Activated CD4-positive, CD25-positive, alpha-beta regulatory T cell treated with anti-CD3 and anti-CD28 coated beads, Interleukin-2, amount 50 U/mL, for 24 hours (primary cell): ENCODE results near the gene TRIM66.
"Not testable (repeated sequence)": the region's sequence is repeated elsewhere in the genome, so short reads cannot be mapped to it uniquely, and the experiment has no call there.

Experiments used
- ATAC-seq, 2 donors: fragments of 150-1000 bp; cut with Tn5 transposase; one replicate each; pipeline ENCODE4 v1.10.0; 2021; ENCODE audit warnings: mild to moderate bottlenecking in 1 of 2, moderate library complexity in 1 of 2

TRIM66 gene

DNA sequence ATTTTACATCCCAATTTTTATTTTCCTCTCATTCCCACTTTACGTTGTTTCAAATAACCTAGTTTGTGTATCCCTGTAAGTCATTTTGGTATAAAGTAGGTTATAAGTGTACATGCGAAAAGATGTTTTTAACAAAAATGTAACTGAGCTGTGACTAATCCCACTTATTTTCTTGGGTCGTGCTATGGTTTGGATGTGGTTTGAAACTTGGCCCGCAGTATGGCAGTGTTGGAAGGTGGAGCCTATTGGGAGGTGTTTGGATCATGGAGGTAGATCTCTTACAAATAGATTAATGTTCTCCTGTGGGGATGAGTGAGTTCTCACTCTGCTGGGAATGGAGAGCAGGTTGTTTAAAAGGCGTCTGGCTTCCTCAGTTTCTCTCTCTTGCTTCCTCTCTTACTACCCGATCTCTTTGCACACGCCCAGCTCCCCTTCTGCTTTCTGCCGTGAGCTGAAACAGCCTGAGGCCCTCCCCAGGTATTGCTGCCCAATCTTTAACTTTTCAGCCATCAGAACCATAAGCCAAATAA lies 7.3 kb upstream of the TRIM66 start:
- no peak for ATAC-seq

DNA sequence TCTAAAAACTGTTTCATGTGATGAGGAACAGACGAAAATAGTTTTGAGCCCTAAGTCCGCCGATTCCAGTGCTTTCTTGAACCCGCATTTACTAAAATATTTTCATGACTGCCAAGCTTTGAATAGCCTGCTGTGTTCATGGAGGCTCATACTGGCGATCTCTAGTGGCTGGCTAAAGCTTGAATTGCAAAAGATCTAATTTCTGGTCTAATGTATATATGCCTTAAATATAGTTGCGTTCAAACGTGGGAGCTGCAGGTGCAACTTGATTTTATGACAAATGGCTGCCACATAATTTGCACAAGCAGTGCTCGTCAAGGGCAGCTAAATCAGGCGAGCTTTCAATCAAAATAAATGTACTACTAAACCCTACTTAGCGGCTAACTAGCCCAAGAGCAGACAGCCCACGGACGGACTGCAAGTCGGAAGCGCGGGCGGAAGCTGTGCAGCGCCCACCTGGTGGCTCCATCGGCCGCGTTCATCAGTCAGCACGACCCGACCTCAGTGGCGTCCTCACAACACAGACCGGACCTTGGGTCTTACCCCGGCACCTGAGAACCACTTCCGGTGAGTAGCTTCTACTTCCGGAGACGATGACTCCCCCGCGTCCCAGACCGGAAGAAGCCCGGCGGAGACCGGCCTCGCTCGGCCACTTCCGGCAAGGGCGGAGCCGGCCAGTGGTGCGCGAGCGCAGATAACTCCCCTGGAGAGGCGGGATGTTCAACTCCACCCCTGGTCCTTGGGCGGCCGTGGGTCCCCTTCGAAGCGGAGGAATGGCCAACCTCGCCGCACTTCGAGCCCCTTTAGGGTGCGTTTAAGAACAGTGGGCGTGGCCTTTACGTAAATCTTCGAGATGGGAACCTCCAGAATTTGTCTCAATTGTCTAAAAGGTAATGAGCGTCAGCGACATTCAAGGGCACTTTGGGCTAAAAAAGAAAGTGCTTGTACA lies 6.2 kb upstream of the TRIM66 start:
- peak; percentile 81 to 84 for ATAC-seq

DNA sequence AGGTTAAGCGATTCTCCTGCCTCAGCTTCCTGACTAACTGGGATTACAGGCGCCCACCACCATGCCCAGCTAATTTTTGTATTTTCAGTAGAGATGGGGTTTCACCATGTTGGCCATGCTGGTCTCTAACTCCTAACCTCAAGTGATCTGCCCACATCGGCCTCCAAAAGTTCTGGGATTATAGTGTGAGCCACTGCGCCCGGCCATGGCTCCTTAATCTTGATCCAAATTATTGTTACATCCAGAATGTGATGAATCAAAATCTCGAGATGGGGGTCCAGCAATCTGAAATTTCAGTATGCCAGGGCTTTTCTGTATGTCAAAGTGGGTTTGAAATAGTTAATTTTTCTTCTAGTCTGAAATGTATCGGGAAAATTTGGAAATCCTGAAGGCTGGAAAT lies 3.9 kb upstream of the TRIM66 start:
- ATAC-seq: no peak

DNA sequence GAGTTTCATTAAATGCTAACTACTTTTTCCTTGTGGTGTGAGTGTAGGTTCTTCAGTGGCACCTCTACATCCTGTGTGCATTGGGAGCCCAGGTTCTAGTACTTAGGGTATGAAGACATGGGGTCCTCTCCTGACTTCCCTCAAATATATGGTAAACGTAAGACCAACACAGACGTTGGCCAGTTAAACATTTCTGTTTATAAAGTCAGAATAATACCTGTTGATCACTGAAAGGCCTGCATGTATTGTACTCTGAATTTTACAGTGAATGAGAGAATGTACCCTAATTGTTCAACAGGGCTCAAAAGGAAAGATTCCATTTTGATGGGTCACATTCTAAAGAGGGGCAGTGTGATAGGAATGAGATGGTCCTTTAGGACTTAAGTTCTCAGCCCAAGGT lies 3.4 kb upstream of the TRIM66 start:
- no peak for ATAC-seq

DNA sequence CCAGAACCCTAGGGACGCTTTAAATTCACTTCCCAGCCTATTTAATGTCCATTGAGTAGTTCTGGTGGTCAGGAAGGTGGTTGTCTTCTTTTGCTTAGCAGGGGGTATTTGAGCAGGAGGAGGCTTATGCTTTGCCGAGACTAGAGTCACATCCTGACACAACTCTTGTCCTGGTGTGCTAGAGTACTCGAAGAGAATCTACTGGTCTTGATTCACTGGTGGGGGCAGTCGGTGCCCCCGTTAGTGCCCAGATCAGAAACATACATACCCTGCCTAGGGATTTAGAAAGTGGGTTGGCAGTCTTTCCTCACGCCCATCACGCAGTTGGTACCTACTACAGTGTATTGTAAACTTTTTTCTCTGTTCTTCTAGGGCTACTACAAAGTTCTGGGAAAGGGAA lies 2.8 kb upstream of the TRIM66 start:
- no peak for ATAC-seq

DNA sequence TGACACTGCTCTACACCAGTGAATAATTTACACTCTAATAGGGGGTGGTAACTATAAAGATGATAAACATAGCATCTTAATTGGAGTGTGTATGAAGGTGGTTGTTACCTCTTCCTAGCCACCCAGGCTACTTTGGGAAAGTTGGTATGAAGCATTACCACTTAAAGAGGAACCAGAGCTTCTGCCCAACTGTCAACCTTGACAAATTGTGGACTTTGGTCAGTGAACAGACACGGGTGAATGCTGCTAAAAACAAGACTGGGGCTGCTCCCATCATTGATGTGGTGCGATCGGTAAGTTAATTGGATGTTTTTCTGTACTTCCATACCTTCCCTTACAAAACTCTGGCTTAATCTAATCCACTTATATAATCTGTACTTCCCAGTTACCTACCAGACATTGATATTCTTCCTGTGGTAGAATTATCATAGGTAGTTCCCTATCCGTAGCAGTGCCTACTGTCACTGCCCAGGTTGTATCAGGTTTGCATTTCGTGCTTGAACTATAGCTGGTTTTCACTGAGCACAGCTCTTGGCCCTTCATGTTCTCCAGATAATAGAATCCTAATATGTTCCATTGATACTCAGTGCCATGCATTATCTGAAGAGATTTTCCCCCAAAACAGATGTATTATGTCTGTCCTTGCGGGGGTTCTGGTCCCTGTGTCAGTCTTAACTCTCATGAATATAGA lies 2.3 kb upstream of the TRIM66 start:
- ATAC-seq: no peak

DNA sequence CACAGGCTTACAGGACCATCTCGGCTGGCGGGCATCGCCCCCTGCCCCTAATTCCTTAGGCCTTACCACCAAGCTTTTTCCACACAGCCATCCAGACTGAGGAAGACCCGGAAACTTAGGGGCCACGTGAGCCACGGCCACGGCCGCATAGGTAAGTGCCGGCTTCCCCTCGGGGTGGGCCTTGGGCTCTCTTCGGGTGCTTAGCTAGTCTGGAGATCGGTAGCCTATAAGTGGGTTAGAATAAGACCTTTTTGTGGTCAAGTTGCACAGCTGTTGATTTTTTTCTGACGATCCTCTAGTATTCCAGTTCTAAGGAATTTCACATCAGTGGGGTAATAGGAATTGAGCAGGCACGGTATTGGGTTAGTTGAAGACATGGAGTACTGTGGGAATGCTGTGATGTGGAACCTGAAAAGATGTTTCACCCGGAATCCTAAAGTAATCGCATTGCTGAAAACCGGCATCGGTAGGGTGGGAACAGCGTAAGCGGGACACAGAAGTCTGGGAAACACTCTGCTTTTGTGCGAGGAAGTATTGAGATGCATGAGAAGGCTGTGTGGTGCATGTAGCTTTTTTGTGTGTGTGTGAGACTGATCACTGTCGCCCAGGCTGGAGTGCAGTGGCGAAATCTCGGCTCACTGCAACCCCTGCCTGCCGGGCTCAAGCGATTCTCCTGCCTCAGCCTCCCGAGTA lies 796 bp upstream of the TRIM66 start:
- peak; percentile 3 to 4 for ATAC-seq

DNA sequence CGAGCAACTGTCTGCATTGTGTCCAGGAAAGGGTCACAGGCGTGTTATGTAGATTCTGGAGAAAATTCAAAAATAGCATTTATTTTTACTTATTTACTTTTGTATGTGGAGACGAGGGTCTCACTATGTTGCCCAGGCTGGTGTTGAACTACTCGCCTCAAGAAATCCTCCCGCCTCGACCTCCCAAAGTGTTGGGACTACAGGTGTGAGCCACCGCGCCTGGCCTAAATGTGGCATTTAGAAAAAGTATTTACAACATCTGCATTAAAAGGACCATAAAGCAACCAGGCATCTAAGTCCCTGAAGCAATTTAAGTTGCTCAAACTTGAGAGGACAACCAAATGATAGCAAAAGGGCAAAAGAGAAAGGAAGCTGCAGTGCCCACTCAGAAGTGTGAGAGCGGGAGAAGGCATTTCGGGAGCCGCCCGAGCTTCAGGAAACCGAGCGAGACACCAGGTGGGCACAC lies 595 bp downstream of the TRIM66 start:
- ATAC-seq: no peak

DNA sequence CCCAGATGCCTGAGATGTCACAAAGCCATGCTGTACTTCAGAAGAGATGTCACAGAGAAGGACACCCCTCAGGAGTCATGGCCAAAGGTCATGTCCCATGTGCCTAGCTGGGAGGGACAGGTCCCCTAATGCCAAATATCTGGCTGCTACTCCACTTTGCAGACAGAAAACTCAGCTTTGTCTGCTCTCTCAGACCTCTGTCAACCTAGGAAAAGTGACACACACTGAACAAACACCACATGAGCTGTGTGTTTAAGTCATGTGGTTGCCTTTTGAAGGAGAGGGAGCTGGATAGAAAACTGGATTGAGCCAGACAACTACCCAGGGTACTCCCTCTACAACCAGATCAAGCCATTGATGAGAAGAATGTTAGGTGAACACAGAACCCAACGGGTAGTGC lies 3.5 kb downstream of the TRIM66 start:
- no peak for ATAC-seq

DNA sequence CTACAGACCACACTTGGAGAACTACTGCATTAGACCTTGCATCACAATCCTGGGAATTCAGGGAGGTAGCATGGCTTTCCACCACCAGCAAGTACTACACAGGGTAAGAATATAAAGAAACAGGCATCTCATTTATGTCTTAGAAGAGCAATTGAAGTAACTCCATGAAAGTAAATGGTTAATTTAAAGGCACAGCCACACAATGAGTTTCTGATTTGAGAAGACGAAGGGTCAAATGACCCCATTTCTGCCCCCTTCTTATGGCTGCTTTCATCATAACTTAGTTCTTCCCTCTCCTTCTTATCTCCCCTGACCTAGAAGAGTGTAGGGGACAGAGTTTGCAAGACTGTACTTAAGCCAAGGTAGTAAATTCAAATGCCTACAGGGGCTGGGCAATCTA lies 6.0 kb downstream of the TRIM66 start:
- ATAC-seq: no peak

DNA sequence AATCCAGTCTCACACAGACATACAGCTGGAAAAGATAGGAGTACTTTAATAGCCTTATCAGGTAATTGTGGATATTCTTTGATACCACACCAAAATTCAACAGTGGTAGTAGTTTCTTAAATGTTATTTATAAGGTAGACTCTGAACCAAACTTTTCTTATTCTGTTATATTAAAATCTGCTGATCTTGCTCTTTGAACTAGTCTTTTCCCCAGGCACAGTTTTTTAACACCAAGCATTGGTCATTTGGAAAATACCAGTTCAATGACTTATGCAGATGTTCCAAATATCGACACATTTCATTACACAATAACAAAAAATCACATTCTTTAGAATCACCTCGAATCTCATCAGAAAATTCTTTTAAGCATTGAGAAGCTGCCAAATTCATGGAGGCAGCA lies 7.6 kb downstream of the TRIM66 start:
- ATAC-seq: no peak

DNA sequence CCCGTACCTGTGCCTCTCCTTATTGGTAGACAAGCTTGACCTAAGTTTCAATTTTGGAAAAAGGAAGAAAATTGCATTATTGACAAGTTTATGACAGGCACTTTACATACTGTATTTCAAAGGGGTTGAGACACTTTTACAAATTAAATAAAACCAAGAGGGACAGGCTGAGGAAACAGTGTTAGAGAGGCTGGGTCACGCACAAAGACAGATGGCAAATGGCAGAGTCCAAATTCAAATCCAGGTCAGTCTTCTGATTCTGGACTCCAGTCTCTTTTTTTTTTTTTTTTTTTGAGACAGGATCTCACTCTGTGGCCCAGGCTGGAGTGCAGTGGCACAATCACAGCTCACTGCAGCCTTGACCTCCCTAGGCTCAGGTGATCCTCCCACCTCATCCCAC lies 10.1 kb downstream of the TRIM66 start:
- ATAC-seq: no peak

DNA sequence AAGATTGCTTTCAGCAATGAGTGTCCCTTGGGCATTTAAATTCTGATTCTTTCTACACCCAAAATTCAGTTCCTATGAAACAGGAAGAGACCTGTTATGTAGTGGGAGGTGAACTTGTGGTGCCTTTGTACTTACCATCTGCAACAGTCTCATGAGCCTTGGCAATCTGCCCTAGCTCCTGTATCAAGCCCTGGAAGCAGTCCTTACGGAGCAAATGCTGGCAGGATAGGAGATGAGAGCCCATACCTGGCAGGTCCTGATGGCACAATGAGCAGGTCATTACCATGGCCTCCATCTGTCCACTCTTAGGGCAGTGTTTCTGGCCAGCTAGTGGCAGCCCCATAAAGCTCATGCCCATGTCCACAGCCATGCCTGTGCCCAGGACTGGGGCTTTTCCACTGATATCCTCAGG lies 10.8 kb downstream of the TRIM66 start:
- ATAC-seq: no peak

DNA sequence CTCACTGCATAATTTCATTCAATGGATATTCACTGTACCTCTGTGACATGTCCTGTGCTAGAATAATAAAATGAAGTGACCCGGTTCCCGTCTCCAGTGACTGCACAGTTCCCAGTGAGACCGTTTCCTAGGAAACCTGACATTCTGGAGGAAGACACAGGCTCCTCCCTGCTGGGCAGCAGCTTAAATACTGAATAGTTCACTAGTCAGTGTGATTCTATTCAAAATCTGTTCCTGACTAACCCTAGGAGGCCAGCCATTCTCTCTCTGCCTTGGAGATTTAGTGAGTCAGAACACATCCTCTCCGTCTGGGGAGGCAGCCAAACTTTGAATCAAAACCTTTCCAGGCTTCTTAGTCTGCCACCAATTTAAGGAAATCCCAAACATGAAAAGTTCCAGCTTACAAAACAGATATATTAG lies 11.3 kb downstream of the TRIM66 start:
- no peak for ATAC-seq

DNA sequence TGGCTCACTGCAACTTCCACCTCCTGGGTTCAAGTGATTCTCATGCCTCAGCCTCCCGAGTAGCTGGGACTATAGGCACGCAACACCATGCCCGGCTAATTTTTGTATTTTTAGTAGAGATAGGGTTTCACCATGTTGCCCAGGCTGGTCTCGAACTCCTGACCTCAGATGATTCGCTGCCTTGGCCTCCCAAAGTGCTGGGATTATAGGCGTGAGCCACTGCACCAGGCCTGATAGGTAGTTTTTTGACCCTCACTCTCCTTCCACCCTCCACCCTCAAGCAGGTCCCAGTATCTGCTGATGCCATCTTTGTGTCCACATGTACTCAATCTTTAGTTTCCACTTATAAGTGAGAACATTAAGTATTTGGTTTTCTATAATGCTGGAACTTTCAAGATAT lies 12.4 kb downstream of the TRIM66 start:
- ATAC-seq: not testable (repeated sequence)

DNA sequence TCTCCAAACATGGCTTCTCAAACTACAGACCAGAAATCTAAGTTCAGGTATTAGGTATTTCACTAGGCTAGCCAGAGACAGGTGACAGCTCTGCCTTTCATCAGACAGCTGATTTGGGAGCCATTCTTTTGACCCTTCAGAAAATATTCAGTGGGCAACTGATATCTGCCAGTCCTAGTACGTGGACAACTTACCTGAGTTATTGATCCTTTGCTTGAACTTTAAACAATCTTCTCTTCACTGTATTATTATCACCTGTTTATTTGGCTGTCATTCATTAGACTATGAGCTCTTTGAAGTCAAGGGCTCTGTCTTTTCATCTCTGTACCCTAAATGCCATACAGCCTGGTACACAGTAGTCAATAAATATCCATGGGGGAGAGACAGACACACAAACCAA lies 17.2 kb downstream of the TRIM66 start:
- no peak for ATAC-seq

DNA sequence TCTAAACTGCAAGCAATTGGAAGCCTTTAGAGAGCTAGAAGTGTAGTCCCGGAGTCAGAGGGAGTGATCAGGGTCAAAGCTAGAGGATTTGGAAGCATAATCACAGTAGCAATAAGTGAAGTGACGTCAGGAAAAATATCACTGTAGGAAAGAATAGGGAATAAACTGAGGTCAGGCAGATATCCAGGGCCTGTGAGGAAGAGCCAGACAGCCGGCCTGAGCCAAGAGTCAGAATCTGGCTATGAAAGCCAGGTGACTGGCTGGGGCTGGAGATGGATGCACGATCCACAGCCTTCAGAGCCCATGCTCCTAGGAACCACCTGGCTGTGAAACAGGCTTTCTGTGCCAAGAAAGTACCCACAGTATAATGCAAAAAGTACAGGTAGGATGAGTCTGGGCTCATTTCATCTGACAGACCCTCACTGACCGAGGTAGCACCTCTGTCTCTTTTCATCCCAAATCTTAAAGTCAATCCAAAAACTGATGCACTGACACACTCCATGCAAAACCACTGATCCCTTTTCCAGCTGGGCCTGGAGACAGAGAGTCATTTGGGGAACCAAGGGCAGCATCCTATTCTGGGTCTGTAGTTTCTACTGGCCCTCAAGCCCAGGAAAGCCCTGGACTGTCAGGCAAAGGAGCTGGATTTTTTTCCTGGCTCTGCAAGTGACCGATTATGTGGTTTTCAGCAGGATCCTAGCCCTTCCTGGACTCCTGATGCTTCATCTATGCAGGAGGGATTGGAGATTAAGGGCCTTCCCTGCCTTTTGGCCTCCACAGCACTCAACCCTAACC lies 21.3 kb downstream of the TRIM66 start:
- ATAC-seq: no peak

DNA sequence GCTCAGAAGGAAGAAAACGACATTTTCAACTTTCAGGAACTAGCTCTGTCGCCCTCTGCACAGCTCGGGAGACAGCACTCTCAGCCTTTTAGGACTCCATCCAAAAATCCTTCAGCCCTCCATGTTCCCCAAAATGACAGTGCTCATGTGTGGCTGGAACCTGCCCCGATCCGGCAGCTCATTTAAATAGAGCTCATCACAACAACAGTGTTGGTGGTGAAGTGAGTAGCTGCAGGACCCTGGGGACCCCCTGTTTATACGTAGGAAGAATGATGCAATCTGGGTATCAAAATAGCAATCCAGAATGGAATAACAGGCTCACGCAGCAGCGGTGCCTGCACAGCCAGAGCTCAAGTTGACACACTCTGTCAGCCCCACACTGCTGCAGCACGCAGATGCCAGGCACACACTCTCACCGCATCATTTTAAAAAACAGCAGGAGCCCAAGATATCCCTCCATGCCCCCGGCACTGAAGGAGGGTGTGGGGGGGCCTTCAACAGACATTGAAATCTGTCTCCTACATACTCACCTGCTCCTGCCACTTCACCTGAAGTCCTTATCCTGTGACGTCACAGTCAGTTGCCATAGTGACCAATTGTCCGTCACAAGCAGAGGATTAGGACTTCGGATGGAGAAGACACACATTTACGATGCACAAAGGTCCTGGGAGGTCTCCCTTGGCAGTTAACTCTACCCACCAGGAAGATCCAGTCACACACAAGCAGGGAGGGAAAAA lies 24.0 kb downstream of the TRIM66 start:
- no peak for ATAC-seq

DNA sequence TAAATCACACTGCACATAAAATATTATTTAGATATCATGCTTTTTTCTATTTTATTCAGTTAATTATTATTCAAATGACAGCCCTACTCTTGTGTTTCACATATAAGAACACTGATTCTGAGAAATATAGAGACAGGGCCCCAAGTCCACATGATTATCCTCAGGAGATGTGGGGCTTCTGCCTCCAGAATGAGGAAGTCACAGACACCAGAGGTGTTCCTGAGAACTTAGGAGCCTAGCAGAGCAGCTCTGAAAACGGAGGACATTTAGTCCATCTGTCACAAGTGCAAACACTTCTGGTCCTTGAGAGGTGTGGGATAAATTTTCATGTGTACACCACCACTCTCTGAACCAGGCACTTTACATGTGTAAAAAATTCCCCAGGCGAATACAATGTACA lies 26.2 kb downstream of the TRIM66 start:
- ATAC-seq: no peak

DNA sequence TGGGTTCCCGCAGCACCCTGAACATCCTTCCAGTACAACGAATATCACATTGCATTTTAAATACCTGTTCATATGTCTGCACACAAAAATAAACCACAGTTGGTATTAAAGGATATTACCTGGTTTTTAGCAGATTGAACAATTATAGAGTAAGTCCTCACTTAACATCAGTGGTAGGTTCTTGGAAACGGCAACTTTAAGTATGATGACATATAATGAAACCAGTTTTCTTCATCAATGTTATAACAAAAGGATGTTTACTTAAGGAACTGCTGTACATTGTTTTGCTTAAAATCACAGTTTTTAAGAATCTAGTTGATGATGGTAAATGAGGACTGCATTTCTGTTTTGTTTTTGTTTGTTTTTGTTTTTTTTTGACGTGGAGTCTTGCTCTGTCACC lies 28.0 kb downstream of the TRIM66 start:
- ATAC-seq: peak in 1 of 2 donors; percentile 17

DNA sequence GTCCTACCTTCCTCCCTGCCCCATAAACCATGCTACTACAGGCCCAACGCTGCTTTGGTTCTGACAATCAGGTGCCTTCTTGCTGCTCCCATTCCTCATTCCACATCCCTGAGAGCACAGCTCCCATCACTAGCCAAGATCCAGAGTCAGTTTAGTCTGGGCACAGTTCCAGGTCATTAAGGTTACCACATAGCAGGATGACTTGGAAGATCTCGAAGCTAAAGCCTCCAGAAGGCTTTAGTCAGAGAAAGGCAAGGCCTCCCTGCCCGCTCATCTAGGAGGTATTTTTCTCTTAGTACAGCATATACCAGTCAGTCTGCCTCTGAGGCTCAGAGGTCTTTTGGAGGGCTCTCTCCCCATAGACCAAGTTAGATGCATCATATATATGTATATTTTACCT lies 30.3 kb downstream of the TRIM66 start:
- no peak for ATAC-seq
